Left ventricle myocardium inferior (tissue), 1 donor: ENCODE measurements around the gene HORMAD1. TPM values are rescaled to one million over a fixed set of nuclear protein-coding genes. Genes with fewer than 3 reads are reported as not detected.
"Not testable (repeated sequence)": the region's sequence is repeated elsewhere in the genome, so short reads cannot be mapped to it uniquely, and the experiment has no call there.

ENCODE experiments used
- DNase-seq: peaks from one replicate; pipeline ENCODE4 v3.0.0-alpha.2; 2020
- H3K27ac ChIP-seq: fragments of 200-600 bp; replicated peaks from 2 replicates; pipeline ENCODE4 v1.8.0; 2021
- H3K27me3 ChIP-seq: fragments of 200-600 bp; 2 replicates; pipeline ENCODE4 v1.8.0; 2021; ENCODE audit warnings: low read depth
- H3K36me3 ChIP-seq: fragments of 200-600 bp; 2 replicates; pipeline ENCODE4 v1.8.0; 2021
- H3K4me1 ChIP-seq: fragments of 200-600 bp; 2 replicates; pipeline ENCODE4 v1.8.0; 2021
- H3K4me3 ChIP-seq: fragments of 200-600 bp; 2 replicates; pipeline ENCODE4 v1.8.0; 2021; ENCODE audit warnings: mild to moderate bottlenecking, moderate library complexity
- H3K9me3 ChIP-seq: fragments of 200-600 bp; replicated peaks from 2 replicates; pipeline ENCODE4 v1.8.0; 2021
- CTCF ChIP-seq: fragments of 200-600 bp; IDR thresholded peaks from 2 replicates; pipeline ENCODE4 v1.8.0; 2021; ENCODE audit warnings: antibody characterized with exemption, mild to moderate bottlenecking, borderline replicate concordance
- intact Hi-C: fragments of 100-400 bp; cut with micrococcal nuclease; formaldehyde crosslinking; loops from one replicate; pipeline ENCODE4 v1.11.0; 2022
- total RNA-seq: library from RNA; stranded (reverse); fragmentation: NEBNext Ultra II Directional; extraction: Animal tissue kit (Norgen Biotek cat#: 25700); gene quantifications from one replicate; pipeline ENCODE4 v1.2.1, GENCODE V29; 2021
- donor health status: DM: no; HTN: yes; CAD: no; lungs with severe emphysema.

The HORMAD1 gene
- total RNA-seq, 1 donor from 2014 or later: not detected

GRCh38 chr1:150678988-150679387 is 41.7 kb downstream of the HORMAD1 start:
- Histone ChIP-seq H3K4me3 (no peak overlapping the region), H3K27me3 (no peaks in the 10 kb centered on the region), H3K27ac (no peak overlapping the region), H3K4me1 (no peaks in the 10 kb centered on the region), H3K9me3 (no peaks in the 10 kb centered on the region), H3K36me3 (peaks cover 27% of the 10 kb centered on the region)
- no peak for TF ChIP-seq CTCF
- DNase-seq: no peak
- intact Hi-C loops: no loop called here

- DNase-seq: no peak
- no peak for TF ChIP-seq CTCF
- Histone ChIP-seq H3K4me3 (no peak overlapping the region), H3K27ac (no peak overlapping the region), H3K4me1 (no peaks in the 10 kb centered on the region), H3K9me3 (no peaks in the 10 kb centered on the region), H3K27me3 (no peaks in the 10 kb centered on the region), H3K36me3 (peaks cover 17% of the 10 kb centered on the region)
- intact Hi-C loops: no loop called here
Measured at GRCh38 chr1:150674881-150675280, 45.8 kb downstream of the HORMAD1 start.

GRCh38 chr1:150663321-150663720 is 57.4 kb downstream of the HORMAD1 start:
- H3K4me1 ChIP-seq: no peaks in the 10 kb centered on the region
- H3K27me3 ChIP-seq: no peaks in the 10 kb centered on the region
- no peak overlapping the region for H3K27ac ChIP-seq
- no peaks in the 10 kb centered on the region for H3K9me3 ChIP-seq
- peaks cover 47% of the 10 kb centered on the region for H3K36me3 ChIP-seq
- intact Hi-C loops: no loop called here
- no peak overlapping the region for H3K4me3 ChIP-seq
- no peak for DNase-seq
- no peak for TF ChIP-seq CTCF

- Histone ChIP-seq H3K9me3 (no peaks in the 10 kb centered on the region), H3K27me3 (no peaks in the 10 kb centered on the region), H3K36me3 (peaks cover 51% of the 10 kb centered on the region), H3K27ac (no peak overlapping the region), H3K4me1 (no peaks in the 10 kb centered on the region), H3K4me3 (no peak overlapping the region)
- intact Hi-C loops: no loop called here
- TF ChIP-seq CTCF: no peak
- DNase-seq: no peak
Measured at GRCh38 chr1:150662811-150663210, 57.9 kb downstream of the HORMAD1 start.

GRCh38 chr1:150661156-150661555 is 59.5 kb downstream of the HORMAD1 start:
- intact Hi-C loops: no loop called here
- peaks cover 63% of the 10 kb centered on the region for H3K36me3 ChIP-seq
- no peaks in the 10 kb centered on the region for H3K4me1 ChIP-seq
- TF ChIP-seq CTCF: no peak
- no peak for DNase-seq
- H3K27ac ChIP-seq: no peak overlapping the region
- no peaks in the 10 kb centered on the region for H3K27me3 ChIP-seq
- H3K9me3 ChIP-seq: no peaks in the 10 kb centered on the region
- H3K4me3 ChIP-seq: no peak overlapping the region

- Histone ChIP-seq H3K4me3 (no peak overlapping the region), H3K27ac (no peak overlapping the region), H3K4me1 (no peaks in the 10 kb centered on the region), H3K27me3 (no peaks in the 10 kb centered on the region), H3K36me3 (peaks cover 63% of the 10 kb centered on the region), H3K9me3 (no peaks in the 10 kb centered on the region)
- no peak for DNase-seq
- intact Hi-C loops: no loop called here
- TF ChIP-seq CTCF: no peak
Measured at GRCh38 chr1:150660584-150660983, 60.1 kb downstream of the HORMAD1 start.

- H3K27ac ChIP-seq, DNase-seq, H3K27me3 ChIP-seq, intact Hi-C loops, H3K4me3 ChIP-seq, H3K4me1 ChIP-seq, H3K9me3 ChIP-seq: not testable (repeated sequence)
- H3K36me3 ChIP-seq: peaks cover 49% of the 10 kb centered on the region
Measured at GRCh38 chr1:150657064-150657463, 63.6 kb downstream of the HORMAD1 start.

GRCh38 chr1:150654635-150655034 is 66.1 kb downstream of the HORMAD1 start:
- H3K36me3 ChIP-seq: peaks cover 25% of the 10 kb centered on the region
- H3K4me3 ChIP-seq, H3K27ac ChIP-seq, H3K9me3 ChIP-seq, intact Hi-C loops, DNase-seq, H3K27me3 ChIP-seq: not testable (repeated sequence)
- H3K4me1 ChIP-seq: peaks cover 14% of the 10 kb centered on the region
